Measurements from ENCODE around the gene ERC1.

DNA sequence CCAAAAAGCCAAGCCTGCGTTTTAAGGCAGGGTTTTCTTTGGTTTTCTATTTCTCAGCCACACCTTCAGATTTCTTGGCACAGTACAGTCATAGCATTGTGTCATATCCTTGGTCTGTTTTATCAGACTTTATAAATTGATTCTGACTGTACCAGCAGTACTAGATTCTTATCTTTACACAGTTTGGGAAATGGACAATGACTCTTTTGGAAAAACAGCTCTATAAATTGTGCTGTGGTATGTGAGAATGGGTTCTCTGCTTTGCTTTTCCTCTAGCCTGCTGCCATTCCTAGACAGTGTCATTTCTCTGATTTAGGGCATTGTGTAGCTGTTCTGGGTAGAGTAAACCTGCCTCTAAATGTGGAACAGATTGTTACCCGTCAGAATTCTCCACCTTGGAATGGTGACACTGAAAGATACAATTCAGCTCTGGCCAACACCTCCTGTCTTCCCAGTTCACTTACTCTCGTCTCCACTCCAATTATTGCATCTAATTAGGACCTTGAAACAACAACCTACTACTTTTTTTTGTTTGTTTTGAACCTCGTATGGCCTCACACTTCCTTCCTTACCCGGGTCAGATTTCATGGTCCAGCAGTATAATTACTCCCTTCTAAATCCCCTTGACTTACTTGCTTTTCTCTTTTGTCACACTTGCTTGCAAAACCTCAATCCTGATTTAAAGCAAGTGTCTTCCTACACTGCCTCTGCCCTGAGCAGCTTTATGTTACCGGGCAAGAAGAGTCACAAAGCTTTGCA, 226.3 kb downstream of the ERC1 start:
- TF ChIP-seq POLR2AphosphoS5 (IDR thresholded peaks at IDR 0.05) (no peak), TAF1 (IDR thresholded peaks at IDR 0.05; ENCODE audit: low read depth) (no peak), EZH2 (IDR thresholded peaks at IDR 0.05; ENCODE audit: borderline replicate concordance, insufficient read depth, low read length, poor library complexity, severe bottlenecking) (no peak), RAD21 (conservative IDR thresholded peaks at IDR 0.05) (no peak), SMC3 (conservative IDR thresholded peaks at IDR 0.05; ENCODE audit: poor library complexity) (no peak), EP300 (conservative IDR thresholded peaks at IDR 0.05; ENCODE audit: poor library complexity, severe bottlenecking) (no peak), MXI1 (conservative IDR thresholded peaks at IDR 0.05; ENCODE audit: poor library complexity, severe bottlenecking) (no peak)
- TF ChIP-seq, protein P1, sequence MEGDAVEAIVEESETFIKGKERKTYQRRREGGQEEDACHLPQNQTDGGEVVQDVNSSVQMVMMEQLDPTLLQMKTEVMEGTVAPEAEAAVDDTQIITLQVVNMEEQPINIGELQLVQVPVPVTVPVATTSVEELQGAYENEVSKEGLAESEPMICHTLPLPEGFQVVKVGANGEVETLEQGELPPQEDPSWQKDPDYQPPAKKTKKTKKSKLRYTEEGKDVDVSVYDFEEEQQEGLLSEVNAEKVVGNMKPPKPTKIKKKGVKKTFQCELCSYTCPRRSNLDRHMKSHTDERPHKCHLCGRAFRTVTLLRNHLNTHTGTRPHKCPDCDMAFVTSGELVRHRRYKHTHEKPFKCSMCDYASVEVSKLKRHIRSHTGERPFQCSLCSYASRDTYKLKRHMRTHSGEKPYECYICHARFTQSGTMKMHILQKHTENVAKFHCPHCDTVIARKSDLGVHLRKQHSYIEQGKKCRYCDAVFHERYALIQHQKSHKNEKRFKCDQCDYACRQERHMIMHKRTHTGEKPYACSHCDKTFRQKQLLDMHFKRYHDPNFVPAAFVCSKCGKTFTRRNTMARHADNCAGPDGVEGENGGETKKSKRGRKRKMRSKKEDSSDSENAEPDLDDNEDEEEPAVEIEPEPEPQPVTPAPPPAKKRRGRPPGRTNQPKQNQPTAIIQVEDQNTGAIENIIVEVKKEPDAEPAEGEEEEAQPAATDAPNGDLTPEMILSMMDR (IDR thresholded peaks at IDR 0.05; ENCODE audit: poor library complexity, severe bottlenecking): no peak
- TF ChIP-seq, protein P2, sequence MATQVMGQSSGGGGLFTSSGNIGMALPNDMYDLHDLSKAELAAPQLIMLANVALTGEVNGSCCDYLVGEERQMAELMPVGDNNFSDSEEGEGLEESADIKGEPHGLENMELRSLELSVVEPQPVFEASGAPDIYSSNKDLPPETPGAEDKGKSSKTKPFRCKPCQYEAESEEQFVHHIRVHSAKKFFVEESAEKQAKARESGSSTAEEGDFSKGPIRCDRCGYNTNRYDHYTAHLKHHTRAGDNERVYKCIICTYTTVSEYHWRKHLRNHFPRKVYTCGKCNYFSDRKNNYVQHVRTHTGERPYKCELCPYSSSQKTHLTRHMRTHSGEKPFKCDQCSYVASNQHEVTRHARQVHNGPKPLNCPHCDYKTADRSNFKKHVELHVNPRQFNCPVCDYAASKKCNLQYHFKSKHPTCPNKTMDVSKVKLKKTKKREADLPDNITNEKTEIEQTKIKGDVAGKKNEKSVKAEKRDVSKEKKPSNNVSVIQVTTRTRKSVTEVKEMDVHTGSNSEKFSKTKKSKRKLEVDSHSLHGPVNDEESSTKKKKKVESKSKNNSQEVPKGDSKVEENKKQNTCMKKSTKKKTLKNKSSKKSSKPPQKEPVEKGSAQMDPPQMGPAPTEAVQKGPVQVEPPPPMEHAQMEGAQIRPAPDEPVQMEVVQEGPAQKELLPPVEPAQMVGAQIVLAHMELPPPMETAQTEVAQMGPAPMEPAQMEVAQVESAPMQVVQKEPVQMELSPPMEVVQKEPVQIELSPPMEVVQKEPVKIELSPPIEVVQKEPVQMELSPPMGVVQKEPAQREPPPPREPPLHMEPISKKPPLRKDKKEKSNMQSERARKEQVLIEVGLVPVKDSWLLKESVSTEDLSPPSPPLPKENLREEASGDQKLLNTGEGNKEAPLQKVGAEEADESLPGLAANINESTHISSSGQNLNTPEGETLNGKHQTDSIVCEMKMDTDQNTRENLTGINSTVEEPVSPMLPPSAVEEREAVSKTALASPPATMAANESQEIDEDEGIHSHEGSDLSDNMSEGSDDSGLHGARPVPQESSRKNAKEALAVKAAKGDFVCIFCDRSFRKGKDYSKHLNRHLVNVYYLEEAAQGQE (IDR thresholded peaks at IDR 0.05; ENCODE audit: borderline replicate concordance): no peak

Measured in neural cell (in vitro differentiated cells).